Right lobe of liver (tissue), 4 donors: Measurements from ENCODE around the gene CIAO3.

Experiments used
- CTCF ChIP-seq, 4 donors: fragments of 200-600 bp in 3 of 4; fragments of 450-650 bp in 1 of 4; IDR thresholded peaks; one replicate each; pipeline versions ENCODE4 v1.5.1 to v1.8.0; 2016 to 2022; ENCODE audit warnings: antibody characterized with exemption in 4 of 4, mild to moderate bottlenecking in 2 of 4
- POLR2A ChIP-seq: fragments of 450-650 bp; IDR thresholded peaks from one replicate; pipeline ENCODE4 v1.6.1; 2017; ENCODE audit warnings: antibody characterized with exemption, mild to moderate bottlenecking
- donor health status: DM: no; HTN: no; CAD: no.
- donor health status: DM: no; HTN: no; CAD: no.
- donor health status: DM: no; HTN: yes; CAD: no.

DNA sequence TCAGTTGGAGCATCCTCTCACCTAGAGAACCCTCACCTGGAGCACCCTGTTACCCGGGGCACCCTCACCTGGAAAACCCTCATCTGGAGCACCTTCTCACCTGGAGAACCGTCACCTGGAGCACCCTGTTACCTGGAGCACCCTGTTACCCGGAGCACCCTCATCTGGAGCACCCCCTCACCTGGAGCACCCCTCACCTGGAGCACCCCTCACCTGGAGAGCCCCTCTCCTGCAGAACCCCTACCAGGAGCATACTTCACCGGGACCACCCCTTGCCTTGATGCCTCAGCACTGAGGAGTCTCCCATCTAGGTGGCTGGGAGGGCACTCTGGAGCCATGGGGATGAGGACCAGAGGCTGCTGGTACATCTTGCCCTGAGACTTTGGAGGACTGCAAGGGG, 31.8 kb downstream of the CIAO3 start:
- TF ChIP-seq POLR2A (no peak), CTCF (IDR thresholded peaks at IDR 0.05) (no peak)
